OCI-LY3 (cell line): Measurements from ENCODE around the gene L3HYPDH.

Source experiments
- EZH2phosphoT487 ChIP-seq: fragments of 200-600 bp; shearing (Covaris generic); IDR thresholded peaks from 2 replicates; pipeline ENCODE4 v1.6.1; 2018; ENCODE audit warnings: antibody characterized with exemption, mixed run types, low read depth
- TF ChIP-seq, protein P1 (sequence below): fragments of 200-600, 300-600 bp; sonication (generic); IDR thresholded peaks from 2 replicates; pipeline ENCODE4 v1.5.1; 2014; ENCODE audit warnings: antibody characterized with exemption, low read length, low read depth

DNA sequence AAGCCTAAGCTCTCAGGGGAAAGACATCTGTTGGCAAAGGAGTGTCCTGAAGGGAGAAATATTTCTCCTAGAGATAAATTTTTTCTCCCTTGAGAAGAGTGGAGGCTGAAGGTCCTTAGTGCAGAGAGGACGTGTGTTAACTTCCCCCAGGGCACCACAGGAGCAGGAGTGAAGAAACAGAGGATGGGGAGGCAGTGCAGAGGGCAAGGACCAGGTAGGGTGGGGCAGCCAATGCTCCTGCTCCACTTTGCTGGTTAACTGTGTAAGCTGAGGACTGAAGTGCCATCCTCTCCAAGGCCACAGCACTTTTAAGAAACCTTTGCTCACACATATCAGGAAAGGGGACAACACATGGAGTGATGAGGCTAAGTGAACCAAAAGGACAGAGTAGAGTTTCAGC lies 4.0 kb downstream of the L3HYPDH start:
- TF ChIP-seq, protein P1, sequence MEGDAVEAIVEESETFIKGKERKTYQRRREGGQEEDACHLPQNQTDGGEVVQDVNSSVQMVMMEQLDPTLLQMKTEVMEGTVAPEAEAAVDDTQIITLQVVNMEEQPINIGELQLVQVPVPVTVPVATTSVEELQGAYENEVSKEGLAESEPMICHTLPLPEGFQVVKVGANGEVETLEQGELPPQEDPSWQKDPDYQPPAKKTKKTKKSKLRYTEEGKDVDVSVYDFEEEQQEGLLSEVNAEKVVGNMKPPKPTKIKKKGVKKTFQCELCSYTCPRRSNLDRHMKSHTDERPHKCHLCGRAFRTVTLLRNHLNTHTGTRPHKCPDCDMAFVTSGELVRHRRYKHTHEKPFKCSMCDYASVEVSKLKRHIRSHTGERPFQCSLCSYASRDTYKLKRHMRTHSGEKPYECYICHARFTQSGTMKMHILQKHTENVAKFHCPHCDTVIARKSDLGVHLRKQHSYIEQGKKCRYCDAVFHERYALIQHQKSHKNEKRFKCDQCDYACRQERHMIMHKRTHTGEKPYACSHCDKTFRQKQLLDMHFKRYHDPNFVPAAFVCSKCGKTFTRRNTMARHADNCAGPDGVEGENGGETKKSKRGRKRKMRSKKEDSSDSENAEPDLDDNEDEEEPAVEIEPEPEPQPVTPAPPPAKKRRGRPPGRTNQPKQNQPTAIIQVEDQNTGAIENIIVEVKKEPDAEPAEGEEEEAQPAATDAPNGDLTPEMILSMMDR = no peak
- no peak for TF ChIP-seq EZH2phosphoT487
